ENCODE measurements around the gene ESF1.
A peak's percentile ranks its signal among the peaks of the same experiment; 100 is the strongest.

ESF1 gene, protein sequence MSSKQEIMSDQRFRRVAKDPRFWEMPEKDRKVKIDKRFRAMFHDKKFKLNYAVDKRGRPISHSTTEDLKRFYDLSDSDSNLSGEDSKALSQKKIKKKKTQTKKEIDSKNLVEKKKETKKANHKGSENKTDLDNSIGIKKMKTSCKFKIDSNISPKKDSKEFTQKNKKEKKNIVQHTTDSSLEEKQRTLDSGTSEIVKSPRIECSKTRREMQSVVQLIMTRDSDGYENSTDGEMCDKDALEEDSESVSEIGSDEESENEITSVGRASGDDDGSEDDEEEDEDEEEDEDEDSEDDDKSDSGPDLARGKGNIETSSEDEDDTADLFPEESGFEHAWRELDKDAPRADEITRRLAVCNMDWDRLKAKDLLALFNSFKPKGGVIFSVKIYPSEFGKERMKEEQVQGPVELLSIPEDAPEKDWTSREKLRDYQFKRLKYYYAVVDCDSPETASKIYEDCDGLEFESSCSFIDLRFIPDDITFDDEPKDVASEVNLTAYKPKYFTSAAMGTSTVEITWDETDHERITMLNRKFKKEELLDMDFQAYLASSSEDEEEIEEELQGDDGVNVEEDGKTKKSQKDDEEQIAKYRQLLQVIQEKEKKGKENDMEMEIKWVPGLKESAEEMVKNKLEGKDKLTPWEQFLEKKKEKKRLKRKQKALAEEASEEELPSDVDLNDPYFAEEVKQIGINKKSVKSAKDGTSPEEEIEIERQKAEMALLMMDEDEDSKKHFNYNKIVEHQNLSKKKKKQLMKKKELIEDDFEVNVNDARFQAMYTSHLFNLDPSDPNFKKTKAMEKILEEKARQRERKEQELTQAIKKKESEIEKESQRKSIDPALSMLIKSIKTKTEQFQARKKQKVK

GRCh38 chr20:13784893-13785715 is at the start of gene ESF1, which contains the start of gene NDUFAF5:
Gene ESF1 (minus strand): TSS chr20:13784919. CDS start chr20:13783140, 1,779 bp downstream.
Gene NDUFAF5 (plus strand): TSS chr20:13785028. CDS start chr20:13785069, 41 bp downstream.
- DNase-seq = peak; percentile 95

DNA sequence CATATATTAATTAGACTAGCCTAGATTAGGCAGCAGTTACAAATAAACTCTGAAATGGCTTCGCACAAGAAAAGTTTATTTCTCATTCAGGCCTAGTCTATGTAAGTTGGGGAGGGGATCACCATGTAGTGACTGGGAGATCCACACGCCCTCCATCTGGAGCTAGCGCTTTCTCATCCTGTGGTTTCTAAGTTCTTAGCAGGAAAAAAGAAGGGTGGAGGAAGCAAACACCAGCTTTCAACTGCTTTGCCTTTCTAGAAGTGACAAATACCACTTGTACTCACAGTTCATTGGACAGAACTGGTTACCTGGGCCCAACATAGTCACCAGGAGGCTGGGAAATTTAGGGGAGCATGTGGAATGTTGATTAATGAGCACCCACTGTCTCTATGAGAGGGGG is 46.8 kb upstream of the ESF1 start:
- no peak for DNase-seq

GRCh38 chr20:13825465-13825864 is 40.7 kb upstream of the ESF1 start:
- no peak for DNase-seq

DNA sequence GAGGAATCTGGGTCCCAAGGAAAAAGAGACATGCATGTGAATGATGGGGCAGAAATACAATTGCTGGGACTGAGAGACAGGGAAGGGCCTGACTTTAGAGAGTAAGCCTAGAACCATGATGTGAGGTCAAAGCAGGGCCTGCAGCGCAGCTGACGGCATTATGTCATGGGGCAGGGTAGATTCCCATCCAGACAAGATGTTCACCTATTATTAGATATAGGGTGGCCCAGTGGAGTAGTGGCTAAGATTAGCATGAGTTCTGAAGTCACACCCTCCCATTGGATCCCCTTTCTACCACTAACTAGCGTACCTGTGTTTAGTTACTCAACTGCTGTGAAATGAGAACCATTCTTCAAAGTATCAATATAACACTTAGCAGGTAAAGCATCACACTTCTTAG is 39.7 kb upstream of the ESF1 start:
- no peak for DNase-seq

GRCh38 chr20:13822459-13822858 is 37.7 kb upstream of the ESF1 start:
- DNase-seq = no peak

- no peak for DNase-seq
Observed at GRCh38 chr20:13821876-13822275, 37.2 kb upstream of the ESF1 start.

- peak; percentile 22 for DNase-seq
Observed at GRCh38 chr20:13819885-13820645, 35.3 kb upstream of the ESF1 start.

DNA sequence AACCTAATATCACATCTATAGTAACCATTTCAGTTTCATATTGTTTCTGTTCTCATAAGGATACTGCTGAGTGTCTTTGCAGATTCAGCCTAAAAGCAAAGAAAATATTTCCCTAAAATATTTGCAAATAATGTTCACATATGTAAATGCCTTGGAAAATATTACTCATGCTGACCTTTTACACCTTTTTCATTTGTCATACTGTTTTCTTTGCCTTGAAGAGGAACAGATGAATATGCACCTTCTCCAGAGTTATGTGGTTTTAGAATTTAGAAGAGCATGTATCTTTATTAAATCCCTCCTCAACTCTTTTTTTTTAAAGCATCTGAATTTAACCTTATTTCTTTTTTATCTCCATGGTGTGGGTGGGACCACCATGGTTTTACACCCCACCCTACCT is 32.6 kb upstream of the ESF1 start:
- no peak for DNase-seq

DNA sequence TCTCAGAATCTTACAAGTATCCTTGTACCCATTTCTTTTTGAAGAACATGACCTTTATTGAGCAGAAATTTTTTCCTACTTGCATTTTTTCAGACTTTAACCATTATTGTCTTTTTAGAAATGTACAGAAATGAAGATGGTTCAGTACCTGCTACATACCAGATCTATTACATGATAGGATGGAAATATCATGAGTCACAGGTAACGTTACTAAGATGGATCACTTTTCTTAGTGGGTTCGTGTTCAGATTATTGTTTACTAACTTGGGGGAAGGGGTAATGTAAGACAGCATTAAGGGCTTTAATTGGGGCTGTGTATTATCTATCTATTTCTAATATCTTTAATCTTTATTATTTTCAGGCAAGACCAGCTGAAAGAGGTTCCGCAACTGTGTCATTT is 32.0 kb upstream of the ESF1 start:
- no peak for DNase-seq

GRCh38 chr20:13814672-13815071 is 30.0 kb upstream of the ESF1 start:
- DNase-seq = no peak

DNA sequence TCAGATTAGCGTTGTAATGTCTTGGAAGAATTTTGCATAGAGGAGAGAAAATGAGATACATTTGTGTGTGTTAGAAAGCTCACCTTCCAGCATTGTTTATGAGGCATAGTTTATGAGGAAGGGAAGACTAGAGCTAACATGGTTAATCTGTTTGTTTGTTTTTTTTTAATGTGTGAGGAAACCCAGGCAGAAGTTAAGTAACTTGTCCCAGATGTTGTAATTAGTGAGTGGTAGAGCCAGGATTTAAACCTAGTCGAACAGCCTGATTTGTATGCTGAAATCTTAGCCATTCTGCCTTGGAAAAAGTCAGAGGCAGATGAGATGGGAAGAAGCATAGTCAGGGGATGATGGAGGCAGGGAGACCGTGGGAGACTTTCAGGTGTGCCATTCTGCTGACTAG is 29.2 kb upstream of the ESF1 start:
- DNase-seq = no peak

DNA sequence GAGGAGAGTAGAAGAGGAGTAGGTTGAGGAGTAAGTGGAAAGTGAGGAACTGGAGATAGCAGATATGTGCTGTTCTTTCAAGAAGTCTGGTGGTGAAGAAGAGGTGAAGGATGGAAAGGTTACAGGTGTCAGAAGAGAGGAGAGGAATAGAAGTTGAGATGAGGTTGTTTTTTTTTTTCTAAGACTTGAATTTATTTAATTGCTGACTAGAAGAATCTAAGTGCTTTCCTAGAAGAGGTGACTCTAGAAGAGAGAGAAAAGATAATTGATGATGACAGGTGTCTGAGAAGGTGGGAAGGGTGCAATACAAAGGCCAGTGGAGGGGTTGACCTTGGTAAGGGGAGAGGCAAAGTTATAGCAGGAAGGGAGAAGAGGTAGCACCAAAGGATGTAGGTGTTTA is 25.7 kb upstream of the ESF1 start:
- DNase-seq = no peak

- no peak for DNase-seq
Observed at GRCh38 chr20:13809855-13810254, 25.1 kb upstream of the ESF1 start.

DNA sequence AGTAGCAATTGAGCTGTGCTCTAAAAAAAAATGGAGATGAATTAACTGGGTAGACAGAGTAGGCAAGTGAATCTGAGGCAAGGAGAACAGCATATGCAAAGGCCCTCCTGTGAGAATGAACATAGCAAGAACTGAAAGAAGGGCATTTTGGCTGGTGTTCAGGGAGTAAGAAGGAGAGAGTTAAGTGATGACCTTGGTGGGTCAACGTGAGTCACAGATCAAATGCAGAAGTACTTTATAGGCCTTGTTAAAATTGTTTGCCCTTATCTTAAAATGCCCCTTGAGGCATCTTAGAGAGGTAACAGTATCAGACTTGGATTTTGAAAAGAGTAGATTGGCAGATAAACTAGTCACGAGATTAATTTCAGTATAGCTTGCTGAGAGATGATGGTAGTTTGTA is 24.7 kb upstream of the ESF1 start:
- no peak for DNase-seq

DNA sequence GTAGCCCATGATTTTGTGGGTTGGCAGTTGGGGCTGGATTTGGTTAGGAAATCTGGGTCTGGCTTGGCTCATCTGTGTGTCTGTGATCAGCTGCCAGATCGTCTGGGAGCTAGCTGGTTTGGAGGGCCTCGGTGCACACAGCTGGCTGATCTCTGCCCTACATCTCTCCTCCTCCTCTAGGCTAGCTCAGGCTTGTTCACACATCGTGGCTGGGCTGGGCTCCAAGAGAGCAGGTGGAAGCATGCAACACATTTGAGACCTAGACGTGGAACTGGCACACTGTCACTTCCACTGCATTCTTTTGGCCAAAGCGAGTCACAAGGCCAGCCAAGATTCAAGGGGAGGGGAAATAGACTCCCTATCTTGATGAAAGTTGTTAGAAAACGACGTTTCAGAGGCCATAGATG is 16.0 kb upstream of the ESF1 start:
- no peak for DNase-seq

- no peak for DNase-seq
Observed at GRCh38 chr20:13799974-13800373, 15.3 kb upstream of the ESF1 start.

DNA sequence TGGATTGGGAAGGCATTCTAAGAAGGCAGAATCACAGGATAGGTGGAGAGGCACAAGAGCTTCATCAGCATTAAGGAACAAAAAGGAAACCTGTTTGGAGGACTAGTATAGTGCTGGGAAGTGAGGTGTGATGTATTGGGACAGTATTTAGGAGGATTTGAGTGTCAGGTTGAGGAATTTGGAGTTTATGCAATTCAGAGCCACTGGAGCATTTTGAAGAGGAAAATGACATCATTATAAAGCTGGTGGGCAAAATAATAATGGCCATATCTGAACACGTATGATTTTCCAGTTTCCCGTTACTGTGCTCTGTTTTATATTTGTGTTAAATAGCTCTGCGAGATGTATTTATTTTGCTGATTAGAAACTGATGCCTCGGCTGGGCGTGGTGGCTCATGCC is 14.3 kb upstream of the ESF1 start:
- DNase-seq = no peak

- no peak for DNase-seq
Observed at GRCh38 chr20:13794667-13795066, 9.9 kb upstream of the ESF1 start.

GRCh38 chr20:13793001-13793400 is 8.3 kb upstream of the ESF1 start:
- DNase-seq = no peak

DNA sequence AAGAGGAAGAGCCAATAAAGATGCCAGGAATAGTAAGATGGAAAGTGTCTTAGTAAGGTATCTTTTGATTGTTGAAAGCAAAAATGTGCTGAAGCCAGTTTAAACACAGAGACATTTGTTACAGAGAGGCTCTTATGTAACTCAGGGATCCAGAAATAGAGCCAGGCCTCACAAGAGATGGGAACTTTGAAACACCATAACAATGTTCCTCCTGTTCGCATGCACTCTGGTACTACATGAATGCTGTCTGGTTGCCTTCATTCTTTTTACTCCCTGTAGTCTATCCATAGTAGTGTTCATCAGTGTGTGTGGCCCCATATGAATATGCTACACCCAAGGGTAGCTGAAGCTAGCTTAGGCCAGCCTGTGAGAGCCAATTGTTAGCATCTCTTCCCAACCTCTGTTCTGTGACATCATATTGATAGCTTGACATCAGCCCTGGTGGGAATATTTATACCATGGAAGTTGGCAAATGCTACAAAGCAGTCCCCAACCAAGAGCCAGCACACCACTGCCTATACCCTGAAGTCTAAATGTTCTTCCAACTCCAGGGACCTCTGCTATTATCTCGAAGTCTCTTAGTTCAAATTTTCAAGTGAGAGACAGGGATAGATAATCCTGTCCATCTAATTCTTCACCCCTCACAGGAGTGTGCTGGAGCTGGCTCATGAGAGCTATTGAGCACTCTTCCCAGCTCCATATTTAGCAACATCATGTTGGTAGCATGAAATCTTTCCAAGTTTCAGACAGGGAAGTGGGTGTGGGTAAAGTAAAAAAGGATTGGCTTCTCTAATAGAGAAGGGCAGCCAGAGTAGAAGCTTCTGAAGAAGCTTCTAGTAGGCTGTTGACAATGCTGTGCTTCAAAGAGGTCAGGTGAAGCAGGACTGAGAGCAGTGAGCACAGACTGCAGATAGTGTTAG is 7.1 kb upstream of the ESF1 start:
- DNase-seq = no peak

GRCh38 chr20:13790708-13791107 is 6.0 kb upstream of the ESF1 start:
- no peak for DNase-seq

All from amniotic stem cell (primary cell).